Fibroblast of lung (primary cell): ENCODE results near the gene RRAS2. TPM values are rescaled to one million over a fixed set of nuclear protein-coding genes. Genes with fewer than 3 reads are reported as not detected.

Source experiments
- DNase-seq, 2 donors: peaks; one replicate each; pipeline versions ENCODE4 v3.0.0 to v3.0.0-alpha.2; 2010; ENCODE audit warnings: low read depth in 2 of 2
- H2AFZ ChIP-seq: 2 replicates; pipeline ENCODE4 v1.5.1; 2012; ENCODE audit warnings: low read length, control low read depth, inconsistent platforms
- H3K27ac ChIP-seq: 2 replicates; pipeline ENCODE4 v1.5.1; 2011; ENCODE audit warnings: low read length, control low read depth; ENCODE audit not compliant: insufficient read depth
- H3K27me3 ChIP-seq: 2 replicates; pipeline ENCODE4 v1.5.1; 2011; ENCODE audit warnings: mild to moderate bottlenecking, low read length; ENCODE audit not compliant: control insufficient read depth, insufficient read depth
- H3K36me3 ChIP-seq: 2 replicates; pipeline ENCODE4 v1.5.1; 2011; ENCODE audit warnings: low read length; ENCODE audit not compliant: control insufficient read depth, insufficient read depth
- H3K4me1 ChIP-seq: 2 replicates; pipeline ENCODE4 v1.5.1; 2011; ENCODE audit warnings: low read length; ENCODE audit not compliant: control insufficient read depth, insufficient read depth; ENCODE audit errors: extremely low read depth
- H3K4me2 ChIP-seq: 2 replicates; pipeline ENCODE4 v1.5.1; 2011; ENCODE audit warnings: low read length, control low read depth; ENCODE audit not compliant: insufficient read depth; ENCODE audit errors: extremely low read depth
- H3K4me3 ChIP-seq, 4 experiments: fragments of 200-600 bp in 1 of 4; sonication (generic) in 1 of 4; replicated peaks in 1 of 4; 2 replicates each; pipeline ENCODE4 v1.5.1; 2011 to 2016; ENCODE audit warnings: low read length in 4 of 4, low read depth in 3 of 4, mild to moderate bottlenecking in 3 of 4, control low read depth in 2 of 4, inconsistent platforms in 1 of 4, mixed read lengths in 1 of 4; ENCODE audit not compliant: insufficient read depth in 1 of 4; ENCODE audit errors: control extremely low read depth in 1 of 4
- H3K79me2 ChIP-seq: 2 replicates; pipeline ENCODE4 v1.5.1; 2012; ENCODE audit warnings: mild to moderate bottlenecking, low read length, inconsistent platforms; ENCODE audit not compliant: control insufficient read depth, insufficient read depth
- H3K9ac ChIP-seq: 2 replicates; pipeline ENCODE4 v1.5.1; 2011; ENCODE audit warnings: mild to moderate bottlenecking, low read length, control low read depth; ENCODE audit not compliant: insufficient read depth
- H3K9me3 ChIP-seq: 2 replicates; pipeline ENCODE4 v1.5.1; 2012; ENCODE audit warnings: low read depth, low read length; ENCODE audit not compliant: control insufficient read depth, insufficient read depth
- H4K20me1 ChIP-seq: 2 replicates; pipeline ENCODE4 v1.5.1; 2011; ENCODE audit warnings: low read length; ENCODE audit not compliant: control insufficient read depth, insufficient read depth; ENCODE audit errors: extremely low read depth
- EZH2 ChIP-seq: IDR thresholded peaks from 2 replicates; pipeline ENCODE4 v1.5.1; 2012; ENCODE audit warnings: low read length, control low read depth, mild to moderate bottlenecking; ENCODE audit errors: missing control alignments
- polyA plus RNA-seq, 2 donors: library from polyadenylated mRNA; depleted of rRNA in 1 of 2; stranded (reverse) in 1 of 2; unstranded in 1 of 2; fragments of >200 nt; gene quantifications; 2 replicates each; pipeline ENCODE4 v1.2.1, GENCODE V29; 2011 to 2012; ENCODE audit warnings: missing spikeins in 1 of 2
- total RNA-seq: library from RNA; depleted of rRNA; stranded (reverse); fragments of >200 nt; gene quantifications from 2 replicates; pipeline ENCODE4 v1.2.1, GENCODE V29; 2014
- TF ChIP-seq, protein P1 (sequence below), 2 donors: IDR thresholded peaks in 1 of 2; conservative IDR thresholded peaks in 1 of 2; 1 replicate in 1 of 2; 2 replicates in 1 of 2; pipeline ENCODE4 v1.5.1; 2011 to 2012; ENCODE audit warnings: low read length in 2 of 2, control low read depth in 1 of 2, inconsistent platforms in 1 of 2, low read depth in 1 of 2, mild to moderate bottlenecking in 1 of 2

RRAS2 gene
- total and polyA plus RNA-seq, 2 donors (not counting 1 experiment from before 2014, with no cell fraction given): 160 to 178 TPM

DNA sequence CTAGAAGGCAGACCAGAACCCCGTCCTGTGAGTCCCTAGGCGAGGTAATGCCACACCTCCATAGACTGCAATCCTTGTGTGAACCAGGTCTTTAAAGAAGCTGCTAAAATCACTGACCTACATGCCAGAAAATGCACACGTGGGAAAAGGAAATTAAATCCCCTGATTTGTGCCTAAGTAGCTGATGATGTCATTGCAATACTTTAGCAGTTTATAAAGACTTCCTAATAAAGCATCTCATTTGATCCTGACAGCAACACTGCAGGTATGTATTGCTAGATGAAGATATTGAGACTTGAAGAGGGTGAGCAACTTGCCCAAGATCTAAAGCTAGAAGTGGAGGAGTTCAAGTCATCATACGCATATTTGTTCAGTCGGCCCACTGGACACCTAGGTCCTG, 107.2 kb downstream of the RRAS2 start:
- TF ChIP-seq EZH2: no peak
- H3K4me2 ChIP-seq: no peak overlapping the region
- H2AFZ ChIP-seq: no peak overlapping the region
- H3K9ac ChIP-seq: no peak overlapping the region
- H3K4me1 ChIP-seq: peaks cover 2% of the 10 kb centered on the region
- H3K9me3 ChIP-seq: no peaks in the 10 kb centered on the region
- no peaks in the 10 kb centered on the region for H4K20me1 ChIP-seq
- no peak overlapping the region for H3K27ac ChIP-seq
- no peaks in the 10 kb centered on the region for H3K79me2 ChIP-seq
- H3K4me3 ChIP-seq: no peak overlapping the region
- H3K27me3 ChIP-seq: peaks cover 12% of the 10 kb centered on the region
- H3K36me3 ChIP-seq: no peaks in the 10 kb centered on the region
- DNase-seq: no peak

DNA sequence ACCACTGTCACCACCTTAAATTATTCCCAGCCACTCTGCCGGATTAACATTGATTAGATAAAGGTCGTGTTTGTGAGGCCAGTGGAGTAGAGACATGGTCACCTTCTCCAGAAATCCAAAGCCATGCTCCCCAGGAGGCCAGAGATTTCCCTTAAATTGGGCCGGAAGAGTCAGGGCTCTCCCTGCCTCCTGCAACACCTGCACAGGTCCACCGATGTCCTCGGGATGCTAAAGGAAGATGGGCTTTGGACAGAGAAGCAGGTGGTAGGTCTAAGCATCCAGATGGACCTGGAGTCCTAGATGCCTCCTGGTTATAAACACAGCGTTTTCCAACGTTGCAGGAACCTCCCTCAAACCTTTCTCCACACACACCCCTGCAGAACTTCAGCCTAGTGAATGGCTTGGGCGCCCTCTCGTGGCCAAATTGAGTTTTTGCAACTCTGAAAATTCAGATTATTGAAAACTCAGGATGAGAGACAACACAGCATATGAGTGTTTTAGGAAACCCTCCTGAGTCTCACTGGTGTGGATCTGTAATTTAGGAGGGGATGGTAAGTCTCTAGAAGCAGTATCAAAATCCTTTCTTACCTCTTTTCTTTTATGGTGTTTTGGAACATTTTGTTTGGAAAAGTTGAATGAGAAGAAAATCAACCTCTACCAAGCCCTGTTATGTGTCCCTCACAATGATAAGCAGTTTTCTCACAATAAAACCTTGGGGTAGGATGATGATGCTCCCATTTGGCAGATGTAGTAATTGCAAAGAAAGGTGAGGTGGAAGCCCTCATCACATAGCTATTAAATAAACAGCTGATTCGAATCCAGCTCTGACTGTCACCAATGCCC, 109.6 kb downstream of the RRAS2 start:
- no peaks in the 10 kb centered on the region for H3K4me1 ChIP-seq
- H3K9me3 ChIP-seq: no peaks in the 10 kb centered on the region
- no peak overlapping the region for H3K4me3 ChIP-seq
- H3K4me2 ChIP-seq: no peak overlapping the region
- DNase-seq: peak; percentile 21 to 70
- no peak for TF ChIP-seq EZH2
- TF ChIP-seq, protein P1, sequence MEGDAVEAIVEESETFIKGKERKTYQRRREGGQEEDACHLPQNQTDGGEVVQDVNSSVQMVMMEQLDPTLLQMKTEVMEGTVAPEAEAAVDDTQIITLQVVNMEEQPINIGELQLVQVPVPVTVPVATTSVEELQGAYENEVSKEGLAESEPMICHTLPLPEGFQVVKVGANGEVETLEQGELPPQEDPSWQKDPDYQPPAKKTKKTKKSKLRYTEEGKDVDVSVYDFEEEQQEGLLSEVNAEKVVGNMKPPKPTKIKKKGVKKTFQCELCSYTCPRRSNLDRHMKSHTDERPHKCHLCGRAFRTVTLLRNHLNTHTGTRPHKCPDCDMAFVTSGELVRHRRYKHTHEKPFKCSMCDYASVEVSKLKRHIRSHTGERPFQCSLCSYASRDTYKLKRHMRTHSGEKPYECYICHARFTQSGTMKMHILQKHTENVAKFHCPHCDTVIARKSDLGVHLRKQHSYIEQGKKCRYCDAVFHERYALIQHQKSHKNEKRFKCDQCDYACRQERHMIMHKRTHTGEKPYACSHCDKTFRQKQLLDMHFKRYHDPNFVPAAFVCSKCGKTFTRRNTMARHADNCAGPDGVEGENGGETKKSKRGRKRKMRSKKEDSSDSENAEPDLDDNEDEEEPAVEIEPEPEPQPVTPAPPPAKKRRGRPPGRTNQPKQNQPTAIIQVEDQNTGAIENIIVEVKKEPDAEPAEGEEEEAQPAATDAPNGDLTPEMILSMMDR (conservative IDR thresholded peaks at IDR 0.05 in 1 of 2, IDR thresholded peaks at IDR 0.05 in 1 of 2; ENCODE audit: low read depth in 1 of 2, low read length in 2 of 2): peak; percentile 85 to 96
- H2AFZ ChIP-seq: no peak overlapping the region
- H3K9ac ChIP-seq: no peak overlapping the region
- peaks cover 7% of the 10 kb centered on the region for H3K27me3 ChIP-seq
- no peaks in the 10 kb centered on the region for H3K79me2 ChIP-seq
- no peaks in the 10 kb centered on the region for H4K20me1 ChIP-seq
- no peak overlapping the region for H3K27ac ChIP-seq
- no peaks in the 10 kb centered on the region for H3K36me3 ChIP-seq

DNA sequence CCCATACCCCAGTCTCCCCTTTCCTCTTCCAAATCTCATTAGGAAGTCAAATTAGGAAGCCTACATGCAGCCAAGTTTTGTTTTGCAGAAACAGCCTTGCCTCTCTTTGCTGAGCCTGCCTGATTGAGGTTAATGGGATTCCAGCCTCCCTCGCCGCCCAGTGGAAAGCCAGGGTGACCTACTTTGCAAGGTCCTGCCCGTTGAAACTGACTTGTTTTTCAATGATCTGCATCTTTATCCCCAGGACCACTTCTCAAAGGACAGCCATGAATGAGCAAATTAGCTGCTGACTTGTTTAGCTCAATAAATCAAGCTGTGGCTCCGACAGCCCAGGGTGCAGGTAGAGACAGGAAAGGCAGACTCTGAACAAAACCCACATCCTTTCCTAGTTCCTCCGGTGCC, 110.4 kb downstream of the RRAS2 start:
- Histone ChIP-seq H4K20me1 (no peaks in the 10 kb centered on the region), H3K79me2 (no peaks in the 10 kb centered on the region), H3K36me3 (no peaks in the 10 kb centered on the region), H3K27me3 (peaks cover 5% of the 10 kb centered on the region), H3K4me1 (no peaks in the 10 kb centered on the region), H3K9me3 (no peaks in the 10 kb centered on the region), H3K4me3 (no peak overlapping the region), H3K27ac (no peak overlapping the region), H2AFZ (no peak overlapping the region), H3K9ac (no peak overlapping the region), H3K4me2 (no peak overlapping the region)
- TF ChIP-seq, protein P1 (conservative IDR thresholded peaks at IDR 0.05 in 1 of 2, IDR thresholded peaks at IDR 0.05 in 1 of 2; ENCODE audit: low read depth in 1 of 2, low read length in 2 of 2): peak in 1 of 2 donors; percentile 24
- peak; percentile 57 for TF ChIP-seq EZH2
- no peak for DNase-seq
